Subcutaneous abdominal adipose tissue (tissue), 5 donors: Measurements from ENCODE around the gene EHD3.

Source experiments
- H3K27ac ChIP-seq: one replicate; pipeline ENCODE4 v1.7.0; 2013; ENCODE audit warnings: low read depth, mild to moderate bottlenecking, inconsistent platforms, low read length, moderate library complexity
- H3K27me3 ChIP-seq, 5 donors: one replicate each; pipeline ENCODE4 v1.7.0; 2013; ENCODE audit warnings: low read length in 5 of 5, inconsistent platforms in 1 of 5; ENCODE audit not compliant: control insufficient read depth in 5 of 5, insufficient read depth in 4 of 5
- H3K36me3 ChIP-seq, 5 donors: one replicate each; pipeline ENCODE4 v1.7.0; 2013; ENCODE audit warnings: low read length in 5 of 5; ENCODE audit not compliant: control insufficient read depth in 5 of 5, insufficient read depth in 5 of 5
- H3K4me1 ChIP-seq, 5 donors: one replicate each; pipeline ENCODE4 v1.7.0; 2013; ENCODE audit warnings: low read length in 5 of 5, mild to moderate bottlenecking in 3 of 5, moderate library complexity in 1 of 5; ENCODE audit not compliant: control insufficient read depth in 5 of 5, insufficient read depth in 5 of 5
- H3K4me3 ChIP-seq, 5 donors: one replicate each; pipeline ENCODE4 v1.7.0; 2013; ENCODE audit warnings: low read length in 5 of 5, low read depth in 1 of 5
- H3K9ac ChIP-seq, 5 donors: one replicate each; pipeline ENCODE4 v1.7.0; 2013; ENCODE audit warnings: low read length in 5 of 5, mild to moderate bottlenecking in 4 of 5, moderate library complexity in 3 of 5
- H3K9me3 ChIP-seq, 5 donors: one replicate each; pipeline ENCODE4 v1.7.0; 2013; ENCODE audit warnings: low read length in 5 of 5; ENCODE audit not compliant: control insufficient read depth in 5 of 5
- donor health status: healthy.
- donor health status: healthy.
- donor health status: healthy.
- donor health status: healthy.
- donor health status: healthy.

The EHD3 gene

GRCh38 chr2:31233741-31234682 is at the start of gene EHD3:
TSS of gene EHD3 (plus strand) at chr2:31234152. CDS start at chr2:31234622, 470 bp downstream.
- peak within 1 kb of the TSS in 3 of 5 donors; percentile 51 to 59 (median 54) for H3K9ac ChIP-seq
- peaks cover 0 to 18% (median 14%) of the 10 kb centered on the region in 5 donors for H3K4me1 ChIP-seq
- H3K36me3 ChIP-seq: no peaks in the 10 kb centered on the region
- peak within 1 kb of the TSS; percentile 49 to 78 (median 72) for H3K4me3 ChIP-seq
- H3K27me3 ChIP-seq: peaks cover 0 to 4% (median 0%) of the 10 kb centered on the region in 5 donors
- H3K27ac ChIP-seq: no peak within 1 kb of the TSS
- H3K9me3 ChIP-seq: no peaks in the 10 kb centered on the region

GRCh38 chr2:31187166-31187565 is 46.8 kb upstream of the EHD3 start:
- peaks cover 0 to 3% (median 0%) of the 10 kb centered on the region in 5 donors for H3K27me3 ChIP-seq
- no peak overlapping the region for H3K4me3 ChIP-seq
- H3K9me3 ChIP-seq: no peaks in the 10 kb centered on the region
- no peak overlapping the region for H3K27ac ChIP-seq
- H3K4me1 ChIP-seq: no peaks in the 10 kb centered on the region
- no peaks in the 10 kb centered on the region for H3K36me3 ChIP-seq
- H3K9ac ChIP-seq: no peak overlapping the region

- H3K36me3 ChIP-seq: no peaks in the 10 kb centered on the region
- no peaks in the 10 kb centered on the region for H3K9me3 ChIP-seq
- no peak overlapping the region for H3K4me3 ChIP-seq
- H3K9ac ChIP-seq: no peak overlapping the region
- no peaks in the 10 kb centered on the region for H3K4me1 ChIP-seq
- H3K27ac ChIP-seq: no peak overlapping the region
- H3K27me3 ChIP-seq: peaks cover 0 to 3% (median 0%) of the 10 kb centered on the region in 5 donors
Measured at GRCh38 chr2:31188131-31188530, 45.8 kb upstream of the EHD3 start.

- no peak overlapping the region for H3K27ac ChIP-seq
- H3K36me3 ChIP-seq: no peaks in the 10 kb centered on the region
- H3K4me1 ChIP-seq: no peaks in the 10 kb centered on the region
- no peak overlapping the region for H3K4me3 ChIP-seq
- H3K9me3 ChIP-seq: no peaks in the 10 kb centered on the region
- H3K9ac ChIP-seq: no peak overlapping the region
- peaks cover 0 to 3% (median 3%) of the 10 kb centered on the region in 5 donors for H3K27me3 ChIP-seq
Measured at GRCh38 chr2:31189141-31189540, 44.8 kb upstream of the EHD3 start.

GRCh38 chr2:31190188-31190587 is 43.8 kb upstream of the EHD3 start:
- Histone ChIP-seq H3K9me3 (no peaks in the 10 kb centered on the region), H3K27me3 (peaks cover 0 to 3% (median 3%) of the 10 kb centered on the region in 5 donors), H3K9ac (no peak overlapping the region), H3K27ac (no peak overlapping the region), H3K4me3 (no peak overlapping the region), H3K36me3 (no peaks in the 10 kb centered on the region), H3K4me1 (no peaks in the 10 kb centered on the region)

- peaks cover 0 to 3% (median 2%) of the 10 kb centered on the region in 5 donors for H3K27me3 ChIP-seq
- H3K4me3 ChIP-seq: no peak overlapping the region
- H3K9me3 ChIP-seq: peaks cover 0 to 3% (median 0%) of the 10 kb centered on the region in 5 donors
- H3K27ac ChIP-seq: no peak overlapping the region
- no peak overlapping the region for H3K9ac ChIP-seq
- no peaks in the 10 kb centered on the region for H3K4me1 ChIP-seq
- no peaks in the 10 kb centered on the region for H3K36me3 ChIP-seq
Measured at GRCh38 chr2:31191931-31192330, 42.0 kb upstream of the EHD3 start.

GRCh38 chr2:31192396-31192795 is 41.6 kb upstream of the EHD3 start:
- no peak overlapping the region for H3K9ac ChIP-seq
- H3K27ac ChIP-seq: no peak overlapping the region
- H3K9me3 ChIP-seq: peaks cover 0 to 3% (median 0%) of the 10 kb centered on the region in 5 donors
- no peaks in the 10 kb centered on the region for H3K36me3 ChIP-seq
- H3K4me1 ChIP-seq: no peaks in the 10 kb centered on the region
- peaks cover 0 to 3% (median 0%) of the 10 kb centered on the region in 5 donors for H3K27me3 ChIP-seq
- H3K4me3 ChIP-seq: no peak overlapping the region

- Histone ChIP-seq H3K36me3 (no peaks in the 10 kb centered on the region), H3K9ac (no peak overlapping the region), H3K9me3 (peaks cover 0 to 3% (median 0%) of the 10 kb centered on the region in 5 donors), H3K27ac (no peak overlapping the region), H3K4me1 (no peaks in the 10 kb centered on the region), H3K27me3 (peaks cover 0 to 3% (median 0%) of the 10 kb centered on the region in 5 donors), H3K4me3 (no peak overlapping the region)
Measured at GRCh38 chr2:31192851-31193392, 41.0 kb upstream of the EHD3 start.

- no peaks in the 10 kb centered on the region for H3K4me1 ChIP-seq
- H3K36me3 ChIP-seq: no peaks in the 10 kb centered on the region
- no peak overlapping the region for H3K4me3 ChIP-seq
- H3K27me3 ChIP-seq: peaks cover 0 to 3% (median 0%) of the 10 kb centered on the region in 5 donors
- no peak overlapping the region for H3K9ac ChIP-seq
- H3K27ac ChIP-seq: no peak overlapping the region
- H3K9me3 ChIP-seq: peaks cover 0 to 3% (median 0%) of the 10 kb centered on the region in 5 donors
Measured at GRCh38 chr2:31193806-31194205, 40.1 kb upstream of the EHD3 start.

GRCh38 chr2:31196622-31197021 is 37.3 kb upstream of the EHD3 start:
- Histone ChIP-seq H3K27ac (no peak overlapping the region), H3K36me3 (no peaks in the 10 kb centered on the region)

More at GRCh38 chr2:31196622-31197021, 37.3 kb upstream of the EHD3 start:
- Histone ChIP-seq H3K9ac (no peak overlapping the region), H3K4me3 (no peak overlapping the region), H3K4me1 (no peaks in the 10 kb centered on the region), H3K9me3 (peaks cover 0 to 3% (median 0%) of the 10 kb centered on the region in 5 donors), H3K27me3 (peaks cover 0 to 6% (median 3%) of the 10 kb centered on the region in 5 donors)
